HepG2 (cell line): ENCODE measurements around the gene STIM1. TPM values are rescaled to one million over a fixed set of nuclear protein-coding genes. Genes with fewer than 3 reads are reported as not detected.

ENCODE experiments used
- ATAC-seq: fragments of 200-7000 bp; cut with Tn5 transposase; 3 replicates; pipeline ENCODE4 v1.9.1; 2020; ENCODE audit warnings: mild to moderate bottlenecking, moderate library complexity
- BruUV-seq: library from RNA; stranded (reverse); fragments of 400-500 nt; replicated peaks from 2 replicates; lab custom pipeline; 2021; lab: Mats Ljungman, UMichigan
- CTCF ChIA-PET: fragments of 300-600 bp; formaldehyde crosslinking; extraction: SDS; loops from one replicate; lab custom pipeline; 2021; ENCODE audit warnings: low total read pairs, inconsistent platforms, low intra/inter-chr PET ratio; lab: Yijun Ruan, JAX
- POLR2A ChIA-PET: fragments of 350-600 bp; sonication (Branson Sonifier 250); formaldehyde crosslinking; loops from one replicate; lab custom pipeline; 2020; ENCODE audit warnings: antibody characterized with exemption, inconsistent platforms; lab: Yijun Ruan, JAX
- DNase-seq: peaks from one replicate; pipeline ENCODE4 v3.0.0-alpha.2; 2015; ENCODE audit warnings: low spot score
- FAIRE-seq: peaks from 3 replicates; lab custom pipeline; 2011; peaks lifted over from hg19 to GRCh38; lab: Jason Lieb, UNC
- H2AFZ ChIP-seq: one replicate; pipeline ENCODE4 v1.6.1; 2011; ENCODE audit warnings: low read length, inconsistent platforms
- H3K27ac ChIP-seq: fragments of 300-600 bp; 3 replicates; pipeline ENCODE4 v1.8.0; 2011; ENCODE audit warnings: mixed run types, mild to moderate bottlenecking, mixed read lengths, low read length, inconsistent platforms; ENCODE audit not compliant: insufficient read depth; ENCODE audit errors: extremely low read length
- H3K27me3 ChIP-seq, 2 experiments: fragments of 200-600 bp in 1 of 2; 2 replicates in 1 of 2; 3 replicates in 1 of 2; pipeline versions ENCODE4 v1.6.0 to v1.8.0; 2011; ENCODE audit warnings: low read length in 2 of 2, mild to moderate bottlenecking in 2 of 2, moderate library complexity in 2 of 2, inconsistent platforms in 1 of 2; ENCODE audit not compliant: insufficient read depth in 2 of 2, control insufficient read depth in 1 of 2
- H3K36me3 ChIP-seq, 2 experiments: fragments of 200-600 bp in 1 of 2; replicated peaks in 1 of 2; 2 replicates in 1 of 2; 3 replicates in 1 of 2; pipeline versions ENCODE4 v1.5.1 to v1.8.0; 2011; ENCODE audit warnings: low read length in 2 of 2, inconsistent platforms in 1 of 2; ENCODE audit not compliant: insufficient read depth in 2 of 2, control insufficient read depth in 1 of 2
- H3K4me1 ChIP-seq: 2 replicates; pipeline ENCODE4 v1.5.1; 2012; ENCODE audit warnings: low read length, inconsistent platforms; ENCODE audit not compliant: insufficient read depth
- H3K4me2 ChIP-seq: 2 replicates; pipeline ENCODE4 v1.6.0; 2011; ENCODE audit warnings: low read depth, low read length, inconsistent platforms
- H3K4me3 ChIP-seq, 3 experiments: fragments of 200-600 bp in 1 of 3; sonication (generic), shearing (Covaris generic) in 1 of 3; replicated peaks in 1 of 3; 2 replicates each; pipeline ENCODE4 v1.5.1; 2011 to 2016; ENCODE audit warnings: low read length in 3 of 3, inconsistent platforms in 2 of 3, low read depth in 2 of 3, mild to moderate bottlenecking in 2 of 3, control low read depth in 1 of 3, mixed read lengths in 1 of 3; ENCODE audit not compliant: insufficient read depth in 1 of 3
- H3K79me2 ChIP-seq: one replicate; pipeline ENCODE4 v1.6.1; 2011; ENCODE audit warnings: low read length, inconsistent platforms; ENCODE audit not compliant: insufficient read depth
- H3K9ac ChIP-seq: 2 replicates; pipeline ENCODE4 v1.6.0; 2011; ENCODE audit warnings: mild to moderate bottlenecking, low read depth, low read length, inconsistent platforms; ENCODE audit not compliant: insufficient read depth
- H3K9me3 ChIP-seq: 2 replicates; pipeline ENCODE4 v1.5.1; 2012; ENCODE audit warnings: mild to moderate bottlenecking, low read length
- H4K20me1 ChIP-seq: 2 replicates; pipeline ENCODE4 v1.6.0; 2011; ENCODE audit warnings: inconsistent platforms, mild to moderate bottlenecking, low read length, moderate library complexity; ENCODE audit not compliant: insufficient read depth
- ADNP ChIP-seq: sonication (generic); formaldehyde crosslinking; IDR thresholded peaks from 2 replicates; pipeline ENCODE4 v1.4.0; 2020; ENCODE audit warnings: missing genetic modification reagents
- BORCS8-MEF2B ChIP-seq: sonication (generic); formaldehyde crosslinking; IDR thresholded peaks from 2 replicates; pipeline ENCODE4 v1.8.0; 2022; ENCODE audit warnings: mild to moderate bottlenecking, missing genetic modification reagents
- GABPA ChIP-seq, 2 experiments: IDR thresholded peaks; 2 replicates each; pipeline ENCODE4 v1.6.1; 2011 to 2016; ENCODE audit warnings: low read depth in 2 of 2, low read length in 1 of 2, missing biosample characterization in 1 of 2, missing genetic modification characterization in 1 of 2
- KMT2B ChIP-seq: IDR thresholded peaks from 2 replicates; pipeline ENCODE4 v1.6.1; 2016; ENCODE audit warnings: missing genetic modification reagents, missing compliant biosample characterization
- MXI1 ChIP-seq: IDR thresholded peaks from 3 replicates; pipeline ENCODE4 v1.6.1; 2012; ENCODE audit warnings: low read depth, low read length, inconsistent platforms, borderline replicate concordance
- NR3C1 ChIP-seq: sonication (generic); formaldehyde crosslinking; IDR thresholded peaks from 2 replicates; pipeline ENCODE4 v1.4.0; 2020; ENCODE audit warnings: missing genetic modification reagents
- PITX1 ChIP-seq: sonication (generic); formaldehyde crosslinking; IDR thresholded peaks from 2 replicates; pipeline ENCODE4 v1.5.1; 2020; ENCODE audit warnings: mild to moderate bottlenecking, missing genetic modification reagents
- SMARCE1 ChIP-seq: fragments of 450-650 bp; IDR thresholded peaks from 2 replicates; pipeline ENCODE4 v1.6.1; 2017; ENCODE audit warnings: borderline replicate concordance
- TARDBP ChIP-seq: sonication (generic); formaldehyde crosslinking; IDR thresholded peaks from 2 replicates; pipeline ENCODE4 v1.8.0; 2022; ENCODE audit warnings: mild to moderate bottlenecking, missing genetic modification reagents
- U2AF2 ChIP-seq: fragments of 200-400 bp; formaldehyde crosslinking; IDR thresholded peaks from 2 replicates; pipeline ENCODE4 v1.6.1; 2017; ENCODE audit warnings: low read depth, mild to moderate bottlenecking, low read length
- ZKSCAN8 ChIP-seq: IDR thresholded peaks from 2 replicates; pipeline ENCODE4 v1.6.1; 2016; ENCODE audit warnings: borderline replicate concordance, missing genetic modification reagents, missing compliant biosample characterization
- ZNF24 ChIP-seq: fragments of 450-650 bp; IDR thresholded peaks from 2 replicates; pipeline ENCODE4 v1.6.1; 2017; ENCODE audit warnings: antibody characterized with exemption, mild to moderate bottlenecking
- ZNF556 ChIP-seq: sonication (generic); formaldehyde crosslinking; IDR thresholded peaks from 2 replicates; pipeline ENCODE4 v1.4.0; 2020; ENCODE audit warnings: mild to moderate bottlenecking, missing genetic modification reagents, borderline replicate concordance
- ZNF670 ChIP-seq: sonication (generic); formaldehyde crosslinking; IDR thresholded peaks from 2 replicates; pipeline ENCODE4 v1.8.0; 2022; ENCODE audit warnings: mild to moderate bottlenecking, missing genetic modification reagents, borderline replicate concordance
- ZNF749 ChIP-seq: sonication (generic); formaldehyde crosslinking; IDR thresholded peaks from 2 replicates; pipeline ENCODE4 v1.8.0; 2022; ENCODE audit warnings: mild to moderate bottlenecking, missing genetic modification reagents, moderate library complexity, borderline replicate concordance
- ZNF773 ChIP-seq: sonication (generic); formaldehyde crosslinking; IDR thresholded peaks from 2 replicates; pipeline ENCODE4 v1.4.0; 2020; ENCODE audit warnings: missing genetic modification reagents, borderline replicate concordance
- WGBS: methylation state at CpG from one replicate; pipeline ENCODE4 v1.1.6; 2017; ENCODE audit warnings: low lambda C conversion rate; 5-methylcytosine and 5-hydroxymethylcytosine counted together
- in situ Hi-C: cut with HindIII; loops from 2 replicates; pipeline ENCODE4 v1.10.0; 2017; ENCODE audit warnings: low pct_unique_long_range_greater_than_20kb; ENCODE audit not compliant: extremely low pct_ligation_motif_present
- intact Hi-C: fragments of 100-400 bp; cut with micrococcal nuclease; formaldehyde crosslinking; loops from one replicate; pipeline ENCODE4 v1.10.0; 2022; ENCODE audit not compliant: unreplicated experiment
- polyA plus RNA-seq, 8 experiments: library from polyadenylated mRNA; depleted of rRNA in 3 of 8; stranded (reverse) in 7 of 8; unstranded in 1 of 8; fragments of >200 nt; fragmentation: Illumina TruSeq in 4 of 8; extraction: Trizol in 4 of 8; gene quantifications; 2 replicates each; pipeline versions ENCODE4 v1.2.1 to v1.2.3, GENCODE V29; 2011 to 2016; ENCODE audit warnings: low read depth in 4 of 8, missing spikeins in 1 of 8, mixed read lengths in 1 of 8; ENCODE audit not compliant: insufficient read depth in 1 of 8
- total RNA-seq, 5 experiments: library from RNA; depleted of rRNA; stranded (reverse); fragments of >200 nt; fragmentation: Illumina TruSeq; extraction: Trizol; gene quantifications; 2 replicates each; pipeline ENCODE4 v1.2.3, GENCODE V29; 2016; ENCODE audit warnings: low read depth in 1 of 5
- TF ChIP-seq, protein P1 (sequence below): sonication (generic); formaldehyde crosslinking; IDR thresholded peaks from 2 replicates; pipeline ENCODE4 v1.9.0; 2021; ENCODE audit warnings: missing genetic modification reagents, mild to moderate bottlenecking, borderline replicate concordance
- TF ChIP-seq, protein P2 (sequence below): sonication (generic); formaldehyde crosslinking; IDR thresholded peaks from 2 replicates; pipeline ENCODE4 v1.5.0; 2020; ENCODE audit warnings: mild to moderate bottlenecking, missing genetic modification reagents, borderline replicate concordance
- TF ChIP-seq, protein P3 (sequence below): sonication (generic); formaldehyde crosslinking; IDR thresholded peaks from 2 replicates; pipeline ENCODE4 v1.4.0; 2020; ENCODE audit warnings: mild to moderate bottlenecking, missing genetic modification reagents

Gene STIM1
- total and polyA plus RNA-seq, 2 of the 13 experiments (the other 11 are each of a cell fraction or from before 2014, with no cell fraction given) = 19.2 to 28.5 TPM

DNA sequence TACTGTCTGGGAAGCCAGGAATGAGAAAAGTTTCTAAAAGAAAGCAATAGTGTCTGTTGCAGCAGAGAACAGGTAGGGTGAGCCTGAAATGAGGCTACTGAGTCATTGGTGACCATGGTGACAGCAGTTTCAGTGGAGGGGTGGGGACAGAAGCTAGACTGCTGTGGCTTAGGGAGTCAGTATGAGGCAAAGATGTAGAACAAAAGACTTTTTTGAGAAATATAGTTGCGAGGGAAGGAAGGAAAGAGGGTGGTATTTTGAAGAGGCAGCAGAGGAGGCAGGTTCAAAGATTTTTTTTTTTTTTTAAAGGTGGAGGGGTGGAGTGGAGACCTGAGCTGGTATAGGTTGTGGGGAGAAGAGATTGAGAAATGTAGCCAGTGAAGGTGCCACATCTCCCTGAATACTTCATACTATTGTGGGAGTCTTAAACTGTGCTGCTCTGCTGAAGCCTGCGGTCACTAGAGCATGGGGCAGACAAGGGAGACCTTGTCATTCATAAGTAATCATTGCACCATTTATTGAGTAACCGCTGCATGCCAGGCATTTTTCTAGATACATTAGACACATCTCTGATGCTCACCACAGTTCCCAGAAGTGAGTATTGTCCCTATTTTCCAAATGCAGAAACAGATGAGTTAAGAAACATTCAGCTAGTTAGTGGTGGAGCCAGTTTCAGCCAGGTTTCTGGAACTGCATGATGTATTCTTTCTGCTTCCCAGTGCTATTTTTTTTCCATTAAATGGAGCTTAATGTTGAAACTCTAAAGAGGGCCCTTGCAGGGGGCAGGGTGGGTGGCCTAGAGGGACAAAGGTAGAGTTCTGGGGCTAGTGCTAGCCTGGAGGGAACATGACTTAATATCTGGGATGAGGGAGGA, 49.9 kb downstream of the STIM1 start:
- Histone ChIP-seq H3K9ac (peak overlapping the region; percentile 64), H3K27ac (peak overlapping the region; percentile 94), H4K20me1 (no peaks in the 10 kb centered on the region), H2AFZ (no peak overlapping the region), H3K36me3 (no peaks in the 10 kb centered on the region), H3K4me1 (peaks cover 80% of the 10 kb centered on the region), H3K4me3 (peak overlapping the region; percentile 4 to 33 (median 28); a peak in 2 of 6 replicates), H3K79me2 (peaks cover 57% of the 10 kb centered on the region), H3K9me3 (no peaks in the 10 kb centered on the region), H3K4me2 (peak overlapping the region; percentile 75), H3K27me3 (no peaks in the 10 kb centered on the region)
- intact Hi-C loops = loop anchor here (1.0 to 2.0 kb wide), 3 partner anchors 19 to 51 kb away; partner anchors contain the start of gene STIM1
- ChIA-PET CTCF (no interaction called here), POLR2A (interaction anchor here (0.6 to 3.2 kb wide), 21 partner anchors 8 to 139 kb away, joined by 3 to 33 read pairs (median 5); partner anchors contain the start of gene STIM1)
- DNase-seq = peak; percentile 98
- ATAC-seq = peak; percentile 97
- no TSS peak for BruUV-seq
- WGBS = 4% methylated on average over 3 of the region's 3 CpGs
- in situ Hi-C loops = no loop called here
- FAIRE-seq = peak; percentile 96
- TF ChIP-seq SMARCE1 (no peak), KMT2B (0 out of 2 replicates have a peak, but pooled peaks have one; percentile 45), ZNF773 (no peak), PITX1 (CRISPR knock-in tag) (no peak), ADNP (CRISPR knock-in tag) (no peak), ZNF670 (CRISPR knock-in tag) (no peak), GABPA (IDR thresholded peaks at IDR 0.05; ENCODE audit: low read depth, low read length) (no peak), GABPA (CRISPR knock-in tag; IDR thresholded peaks at IDR 0.05; ENCODE audit: low read depth) (no peak), BORCS8-MEF2B (CRISPR knock-in tag) (0 out of 2 replicates have a peak, but pooled peaks have one; percentile 46), ZNF24 (no peak), ZNF749 (peak; percentile 81; the same call in 1 of the 2 replicates), ZKSCAN8 (peak; percentile 84; the same call in 1 of the 2 replicates), ZNF556 (CRISPR knock-in tag) (no peak), TARDBP (peak; percentile 83), MXI1 (no peak), U2AF2 (no peak), NR3C1 (CRISPR knock-in tag) (no peak)
- TF ChIP-seq, protein P1, sequence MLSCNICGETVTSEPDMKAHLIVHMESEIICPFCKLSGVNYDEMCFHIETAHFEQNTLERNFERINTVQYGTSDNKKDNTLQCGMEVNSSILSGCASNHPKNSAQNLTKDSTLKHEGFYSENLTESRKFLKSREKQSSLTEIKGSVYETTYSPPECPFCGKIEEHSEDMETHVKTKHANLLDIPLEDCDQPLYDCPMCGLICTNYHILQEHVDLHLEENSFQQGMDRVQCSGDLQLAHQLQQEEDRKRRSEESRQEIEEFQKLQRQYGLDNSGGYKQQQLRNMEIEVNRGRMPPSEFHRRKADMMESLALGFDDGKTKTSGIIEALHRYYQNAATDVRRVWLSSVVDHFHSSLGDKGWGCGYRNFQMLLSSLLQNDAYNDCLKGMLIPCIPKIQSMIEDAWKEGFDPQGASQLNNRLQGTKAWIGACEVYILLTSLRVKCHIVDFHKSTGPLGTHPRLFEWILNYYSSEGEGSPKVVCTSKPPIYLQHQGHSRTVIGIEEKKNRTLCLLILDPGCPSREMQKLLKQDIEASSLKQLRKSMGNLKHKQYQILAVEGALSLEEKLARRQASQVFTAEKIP (CRISPR knock-in tag) = no peak
- TF ChIP-seq, protein P2, sequence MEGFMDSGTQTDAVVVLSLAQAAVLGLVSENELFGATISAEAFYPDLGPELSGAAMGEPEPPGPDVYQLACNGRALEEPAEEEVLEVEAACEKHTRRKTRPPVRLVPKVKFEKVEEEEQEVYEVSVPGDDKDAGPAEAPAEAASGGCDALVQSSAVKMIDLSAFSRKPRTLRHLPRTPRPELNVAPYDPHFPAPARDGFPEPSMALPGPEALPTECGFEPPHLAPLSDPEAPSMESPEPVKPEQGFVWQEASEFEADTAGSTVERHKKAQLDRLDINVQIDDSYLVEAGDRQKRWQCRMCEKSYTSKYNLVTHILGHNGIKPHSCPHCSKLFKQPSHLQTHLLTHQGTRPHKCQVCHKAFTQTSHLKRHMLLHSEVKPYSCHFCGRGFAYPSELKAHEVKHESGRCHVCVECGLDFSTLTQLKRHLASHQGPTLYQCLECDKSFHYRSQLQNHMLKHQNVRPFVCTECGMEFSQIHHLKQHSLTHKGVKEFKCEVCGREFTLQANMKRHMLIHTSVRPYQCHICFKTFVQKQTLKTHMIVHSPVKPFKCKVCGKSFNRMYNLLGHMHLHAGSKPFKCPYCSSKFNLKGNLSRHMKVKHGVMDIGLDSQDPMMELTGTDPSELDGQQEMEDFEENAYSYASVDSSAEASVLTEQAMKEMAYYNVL (CRISPR knock-in tag) = no peak
- TF ChIP-seq, protein P3, sequence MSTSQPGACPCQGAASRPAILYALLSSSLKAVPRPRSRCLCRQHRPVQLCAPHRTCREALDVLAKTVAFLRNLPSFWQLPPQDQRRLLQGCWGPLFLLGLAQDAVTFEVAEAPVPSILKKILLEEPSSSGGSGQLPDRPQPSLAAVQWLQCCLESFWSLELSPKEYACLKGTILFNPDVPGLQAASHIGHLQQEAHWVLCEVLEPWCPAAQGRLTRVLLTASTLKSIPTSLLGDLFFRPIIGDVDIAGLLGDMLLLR (CRISPR knock-in tag) = no peak
